DOHH2 (cell line): ENCODE measurements around the gene MMP15.

Source experiments
- EZH2phosphoT487 ChIP-seq: fragments of 200-600 bp; sonication (generic); IDR thresholded peaks from 2 replicates; pipeline ENCODE4 v1.6.1; 2017; ENCODE audit warnings: borderline replicate concordance, mild to moderate bottlenecking, antibody characterized with exemption, low read length, moderate library complexity, mixed read lengths
- TF ChIP-seq, protein P1 (sequence below): fragments of 200-600 bp; sonication (generic); IDR thresholded peaks from one replicate; pipeline ENCODE4 v1.5.1; 2014; ENCODE audit warnings: antibody characterized with exemption, mild to moderate bottlenecking, low read depth, low read length; ENCODE audit not compliant: poor library complexity, severe bottlenecking

DNA sequence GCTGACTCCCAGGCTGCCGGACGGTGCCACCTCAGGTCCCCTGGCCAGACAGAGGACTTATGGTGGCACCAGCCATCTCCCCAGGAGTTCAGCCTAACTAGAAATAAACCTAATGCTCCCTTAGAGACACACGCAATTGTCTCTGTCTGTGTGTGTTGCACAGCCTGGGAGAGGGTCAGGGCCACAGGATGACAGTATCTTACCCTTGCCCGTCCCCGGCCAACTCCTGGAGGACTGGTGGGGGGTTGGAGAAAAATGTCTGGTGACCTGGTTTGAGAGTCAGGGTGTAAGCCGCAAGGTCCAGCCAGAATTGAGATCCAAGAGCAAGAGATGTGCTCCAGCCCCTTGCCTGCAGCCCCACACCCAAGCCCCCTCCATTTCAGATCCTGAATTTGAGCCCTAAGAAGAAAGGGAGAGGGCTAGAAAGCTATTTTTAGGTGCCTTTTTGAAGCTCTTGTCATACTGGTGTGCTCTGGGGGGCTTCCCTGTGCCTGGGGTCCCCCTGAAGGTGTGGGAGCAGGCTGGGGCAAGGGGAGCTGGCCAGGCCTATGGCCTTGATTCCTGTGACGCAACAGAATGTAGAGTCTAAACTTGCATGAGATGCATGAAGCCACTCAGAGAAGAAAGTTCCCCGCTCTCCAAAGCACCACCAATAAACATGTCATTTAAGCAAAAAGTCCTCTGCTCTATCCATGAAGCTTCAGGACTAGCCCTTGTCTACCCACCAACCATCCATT lies 37.9 kb upstream of the MMP15 start:
- no peak for TF ChIP-seq EZH2phosphoT487
- TF ChIP-seq, protein P1, sequence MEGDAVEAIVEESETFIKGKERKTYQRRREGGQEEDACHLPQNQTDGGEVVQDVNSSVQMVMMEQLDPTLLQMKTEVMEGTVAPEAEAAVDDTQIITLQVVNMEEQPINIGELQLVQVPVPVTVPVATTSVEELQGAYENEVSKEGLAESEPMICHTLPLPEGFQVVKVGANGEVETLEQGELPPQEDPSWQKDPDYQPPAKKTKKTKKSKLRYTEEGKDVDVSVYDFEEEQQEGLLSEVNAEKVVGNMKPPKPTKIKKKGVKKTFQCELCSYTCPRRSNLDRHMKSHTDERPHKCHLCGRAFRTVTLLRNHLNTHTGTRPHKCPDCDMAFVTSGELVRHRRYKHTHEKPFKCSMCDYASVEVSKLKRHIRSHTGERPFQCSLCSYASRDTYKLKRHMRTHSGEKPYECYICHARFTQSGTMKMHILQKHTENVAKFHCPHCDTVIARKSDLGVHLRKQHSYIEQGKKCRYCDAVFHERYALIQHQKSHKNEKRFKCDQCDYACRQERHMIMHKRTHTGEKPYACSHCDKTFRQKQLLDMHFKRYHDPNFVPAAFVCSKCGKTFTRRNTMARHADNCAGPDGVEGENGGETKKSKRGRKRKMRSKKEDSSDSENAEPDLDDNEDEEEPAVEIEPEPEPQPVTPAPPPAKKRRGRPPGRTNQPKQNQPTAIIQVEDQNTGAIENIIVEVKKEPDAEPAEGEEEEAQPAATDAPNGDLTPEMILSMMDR: no peak
